Transverse colon (tissue), 4 donors: ENCODE results near the gene ALDH18A1. TPM values are rescaled to one million over a fixed set of nuclear protein-coding genes. Genes with fewer than 3 reads are reported as not detected.
"Not testable (repeated sequence)": the region's sequence is repeated elsewhere in the genome, so short reads cannot be mapped to it uniquely, and the experiment has no call there.

Experiments
- DNase-seq: peaks from one replicate; pipeline ENCODE4 v3.0.0-alpha.2; 2019
- H3K27ac ChIP-seq, 4 donors: fragments of 200-600 bp; sonication (generic); 2 replicates each; pipeline ENCODE4 v1.5.1; 2016 to 2018; ENCODE audit warnings: inconsistent platforms in 4 of 4
- H3K27me3 ChIP-seq: fragments of 200-600 bp; sonication (generic); 2 replicates; pipeline ENCODE4 v1.5.1; 2017; ENCODE audit warnings: inconsistent platforms
- H3K36me3 ChIP-seq, 4 donors: fragments of 200-600 bp; sonication (generic); 2 replicates each; pipeline ENCODE4 v1.5.1; 2017 to 2019; ENCODE audit warnings: inconsistent platforms in 4 of 4
- H3K4me1 ChIP-seq, 4 donors: fragments of 200-600 bp; sonication (generic); 2 replicates each; pipeline ENCODE4 v1.5.1; 2017 to 2020; ENCODE audit warnings: inconsistent platforms in 4 of 4
- H3K4me3 ChIP-seq, 4 donors: fragments of 200-600 bp; sonication (generic); 1 replicate in 1 of 4; 2 replicates in 3 of 4; pipeline versions ENCODE4 v1.5.1 to v1.6.1; 2017 to 2019; ENCODE audit warnings: inconsistent platforms in 4 of 4
- H3K9me3 ChIP-seq, 2 donors: fragments of 200-600 bp; sonication (generic); 2 replicates each; pipeline ENCODE4 v1.5.1; 2017 to 2019; ENCODE audit warnings: inconsistent platforms in 2 of 2
- CTCF ChIP-seq, 5 experiments: fragments of 200-600 bp in 3 of 5; fragments of 450-650 bp in 2 of 5; sonication (generic) in 3 of 5; IDR thresholded peaks; 1 replicate in 2 of 5; 2 replicates in 3 of 5; pipeline ENCODE4 v1.5.1; 2016 to 2017; ENCODE audit warnings: antibody characterized with exemption in 5 of 5, inconsistent platforms in 3 of 5, mild to moderate bottlenecking in 2 of 5, moderate library complexity in 1 of 5
- EP300 ChIP-seq: sonication (generic); formaldehyde crosslinking; IDR thresholded peaks from one replicate; pipeline ENCODE4 v1.6.1; 2017; ENCODE audit warnings: antibody characterized with exemption, low read depth
- POLR2A ChIP-seq: fragments of 450-650 bp; IDR thresholded peaks from one replicate; pipeline ENCODE4 v1.6.1; 2016; ENCODE audit warnings: antibody characterized with exemption, mild to moderate bottlenecking, moderate library complexity
- POLR2AphosphoS5 ChIP-seq, 3 donors: sonication (generic); formaldehyde crosslinking; IDR thresholded peaks; one replicate each; pipeline ENCODE4 v1.6.1; 2016; ENCODE audit warnings: antibody characterized with exemption in 3 of 3
- WGBS, 2 donors: methylation state at CpG; one replicate each; pipeline ENCODE4 v1.1.5; 2018; ENCODE audit warnings: low coverage in 1 of 2; 5-methylcytosine and 5-hydroxymethylcytosine counted together
- in situ Hi-C, 4 donors: fragments of 200-750 bp; cut with MboI; loops; one replicate each; pipeline versions ENCODE4 v1.15.0 to v1.15.1; 2017; ENCODE audit warnings: low sequenced_read_pairs in 3 of 4, low pct_ligation_motif_present in 1 of 4, low pct_unique_long_range_greater_than_20kb in 1 of 4
- intact Hi-C: fragments of 100-400 bp; cut with DNase I; formaldehyde crosslinking; loops from one replicate; pipeline ENCODE4 v1.15.1; 2023; ENCODE audit warnings: low total_unique reads
- total RNA-seq, 4 donors: library from RNA; depleted of rRNA; stranded (reverse); fragments of >200 nt; gene quantifications; one replicate each; pipeline ENCODE4 v1.1.0, GENCODE V29; 2016

ALDH18A1 gene
- total RNA-seq, 4 donors from 2014 or later = 98.7 to 130 (median 116) TPM

GRCh38 chr10:95683966-95684365 is 27.5 kb upstream of the ALDH18A1 start:
- no peak for DNase-seq
- intact Hi-C loops (no loop called here), in situ Hi-C loops (no loop called here)
- Histone ChIP-seq H3K27ac (no peak overlapping the region), H3K27me3 (no peaks in the 10 kb centered on the region), H3K9me3 (no peaks in the 10 kb centered on the region), H3K4me3 (no peak overlapping the region), H3K4me1 (no peaks in the 10 kb centered on the region), H3K36me3 (peaks cover 0 to 66% (median 31%) of the 10 kb centered on the region in 4 donors)
- TF ChIP-seq EP300 = no peak

GRCh38 chr10:95675403-95676116 is 19.0 kb upstream of the ALDH18A1 start:
- in situ Hi-C loops = no loop called here
- no peak overlapping the region for H3K27ac ChIP-seq

GRCh38 chr10:95674643-95675042 is 18.1 kb upstream of the ALDH18A1 start:
- Histone ChIP-seq H3K36me3 (peaks cover 0 to 32% (median 8%) of the 10 kb centered on the region in 4 donors), H3K4me3 (no peak overlapping the region), H3K27me3 (no peaks in the 10 kb centered on the region), H3K27ac (no peak overlapping the region), H3K4me1 (no peaks in the 10 kb centered on the region), H3K9me3 (no peaks in the 10 kb centered on the region)
- WGBS, 2 donors = 89 to 96% methylated on average over 1 of the region's 1 CpG
- in situ Hi-C loops (no loop called here), intact Hi-C loops (loop anchor here (5.0 kb wide), 1 partner anchor 858 kb away; no protein-coding TSS in a partner anchor)
- DNase-seq = no peak
- TF ChIP-seq POLR2A (no peak), EP300 (no peak), POLR2AphosphoS5 (IDR thresholded peaks at IDR 0.05) (no peak), CTCF (IDR thresholded peaks at IDR 0.05) (no peak)

More at GRCh38 chr10:95675403-95676116, 19.0 kb upstream of the ALDH18A1 start:
- intact Hi-C loops = no loop called here
- H3K36me3 ChIP-seq = peaks cover 0 to 32% (median 11%) of the 10 kb centered on the region in 4 donors
- H3K27me3 ChIP-seq = no peaks in the 10 kb centered on the region
- no peak overlapping the region for H3K4me3 ChIP-seq
- no peaks in the 10 kb centered on the region for H3K4me1 ChIP-seq
- WGBS, 2 donors = 56 to 75% methylated on average over 1 of the region's 1 CpG
- no peaks in the 10 kb centered on the region for H3K9me3 ChIP-seq
- no peak for TF ChIP-seq POLR2AphosphoS5 (IDR thresholded peaks at IDR 0.05)
- TF ChIP-seq CTCF (IDR thresholded peaks at IDR 0.05) = no peak
- TF ChIP-seq POLR2A = no peak
- no peak for TF ChIP-seq EP300
- DNase-seq = no peak

GRCh38 chr10:95672641-95673040 is 16.1 kb upstream of the ALDH18A1 start:
- H3K27me3 ChIP-seq, H3K4me1 ChIP-seq, in situ Hi-C loops, H3K9me3 ChIP-seq, H3K27ac ChIP-seq, DNase-seq, H3K4me3 ChIP-seq: not testable (repeated sequence)
- WGBS, 2 donors = 99 to 100% methylated on average over 1 to 7 of the region's 7 CpGs
- H3K36me3 ChIP-seq = peaks cover 0 to 26% (median 4%) of the 10 kb centered on the region in 4 donors
- intact Hi-C loops = loop anchor here (5.0 kb wide), 1 partner anchor 860 kb away; no protein-coding TSS in a partner anchor

- Histone ChIP-seq H3K4me1 (no peaks in the 10 kb centered on the region), H3K27ac (no peak overlapping the region), H3K36me3 (peaks cover 0 to 14% (median 0%) of the 10 kb centered on the region in 4 donors), H3K9me3 (no peaks in the 10 kb centered on the region), H3K27me3 (no peaks in the 10 kb centered on the region), H3K4me3 (no peak overlapping the region)
- DNase-seq = no peak
- intact Hi-C loops (no loop called here), in situ Hi-C loops (no loop called here)
- no peak for TF ChIP-seq CTCF (IDR thresholded peaks at IDR 0.05)
- no peak for TF ChIP-seq POLR2A
- TF ChIP-seq EP300 = no peak
- no peak for TF ChIP-seq POLR2AphosphoS5 (IDR thresholded peaks at IDR 0.05)
These were observed 8.0 kb upstream of the ALDH18A1 start for GRCh38 chr10:95664543-95664942.
